MCF 10A (cell line): ENCODE data around the gene SASH1. TPM values are rescaled to one million over a fixed set of nuclear protein-coding genes. Genes with fewer than 3 reads are reported as not detected.

ENCODE experiments used
- BruUV-seq: library from RNA; stranded (reverse); fragments of 400-500 nt; replicated peaks from 2 replicates; lab custom pipeline; 2021; lab: Mats Ljungman, UMichigan
- CTCF ChIA-PET: fragments of 300-600 bp; sonication (Branson Sonifier 250); formaldehyde crosslinking; extraction: SDS; loops from one replicate; lab custom pipeline; 2021; ENCODE audit warnings: antibody characterized with exemption, inconsistent platforms; lab: Yijun Ruan, JAX
- POLR2A ChIA-PET: fragments of 300-600, 350-650 bp; sonication (Branson Sonifier 250); formaldehyde crosslinking; extraction: SDS; loops from one replicate; lab custom pipeline; 2020; ENCODE audit warnings: antibody characterized with exemption, inconsistent platforms; lab: Yijun Ruan, JAX
- DNase-seq: peaks from one replicate; pipeline ENCODE4 v3.0.0-alpha.2; 2018; ENCODE audit not compliant: unreplicated experiment
- H3K27ac Mint-ChIP-seq: one replicate; pipeline ENCODE4 v1.8.0; 2022; ENCODE audit warnings: mild to moderate bottlenecking, low read depth, mixed read lengths; ENCODE audit not compliant: unreplicated experiment
- H3K27me3 Mint-ChIP-seq: one replicate; pipeline ENCODE4 v1.8.0; 2022; ENCODE audit warnings: mixed read lengths; ENCODE audit not compliant: insufficient read depth, unreplicated experiment
- H3K36me3 Mint-ChIP-seq: one replicate; pipeline ENCODE4 v1.8.0; 2022; ENCODE audit warnings: mild to moderate bottlenecking, moderate library complexity, mixed read lengths; ENCODE audit not compliant: insufficient read depth, unreplicated experiment
- H3K4me1 Mint-ChIP-seq: one replicate; pipeline ENCODE4 v1.8.0; 2022; ENCODE audit warnings: mixed read lengths; ENCODE audit not compliant: insufficient read depth, unreplicated experiment
- H3K4me3 Mint-ChIP-seq: one replicate; pipeline ENCODE4 v1.8.0; 2022; ENCODE audit warnings: mild to moderate bottlenecking, moderate library complexity, mixed read lengths; ENCODE audit not compliant: unreplicated experiment
- H3K9me3 Mint-ChIP-seq: one replicate; pipeline ENCODE4 v1.8.0; 2022; ENCODE audit warnings: mixed read lengths; ENCODE audit not compliant: unreplicated experiment
- CTCF ChIP-seq: fragments of 200-600 bp; IDR thresholded peaks from one replicate; pipeline ENCODE4 v1.8.0; 2022; ENCODE audit warnings: antibody characterized with exemption, mild to moderate bottlenecking; ENCODE audit not compliant: unreplicated experiment
- intact Hi-C: fragments of 100-400 bp; cut with micrococcal nuclease; formaldehyde crosslinking; loops from 2 replicates; pipeline ENCODE4 v1.14.1; 2022
- total RNA-seq: library from RNA; stranded (reverse); gene quantifications from 2 replicates; pipeline ENCODE4 v1.2.3, GENCODE V29; 2022

Gene SASH1
- total RNA-seq, 1 experiment from 2014 or later: 18.4 TPM

DNA sequence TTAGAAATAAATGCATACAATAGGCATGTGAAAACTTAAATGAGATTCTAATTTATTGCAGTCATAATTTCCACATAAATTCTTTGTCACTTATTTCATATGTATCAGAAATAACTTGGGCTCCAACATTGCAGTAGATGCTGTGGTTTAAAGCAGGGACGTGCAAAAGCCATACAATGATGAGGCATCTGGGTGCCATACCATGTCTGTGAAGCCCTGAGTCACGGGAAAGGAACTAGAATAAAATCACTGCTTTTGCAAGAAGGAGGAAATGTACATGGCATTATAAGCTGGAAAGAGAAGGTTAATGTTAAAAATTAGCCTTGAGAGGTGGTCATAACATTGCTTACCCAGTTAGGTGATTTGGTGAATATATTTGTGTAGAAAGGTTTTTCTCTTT lies 180.4 kb downstream of the SASH1 start:
- H3K36me3 Mint-ChIP-seq: peaks cover 59% of the 10 kb centered on the region
- TF ChIP-seq CTCF: no peak
- DNase-seq: peak; percentile 28
- peaks cover 13% of the 10 kb centered on the region for H3K4me1 Mint-ChIP-seq
- H3K9me3 Mint-ChIP-seq: no peaks in the 10 kb centered on the region
- no peaks in the 10 kb centered on the region for H3K27me3 Mint-ChIP-seq
- H3K4me3 Mint-ChIP-seq: no peak overlapping the region
- CTCF ChIA-PET: interaction anchor here (1.6 kb wide), 1 partner anchor 11 kb away, joined by 5 read pairs; no protein-coding TSS in a partner anchor
- BruUV-seq: no TSS peak
- intact Hi-C loops: no loop called here
- no peak overlapping the region for H3K27ac Mint-ChIP-seq
- POLR2A ChIA-PET: no interaction called here

DNA sequence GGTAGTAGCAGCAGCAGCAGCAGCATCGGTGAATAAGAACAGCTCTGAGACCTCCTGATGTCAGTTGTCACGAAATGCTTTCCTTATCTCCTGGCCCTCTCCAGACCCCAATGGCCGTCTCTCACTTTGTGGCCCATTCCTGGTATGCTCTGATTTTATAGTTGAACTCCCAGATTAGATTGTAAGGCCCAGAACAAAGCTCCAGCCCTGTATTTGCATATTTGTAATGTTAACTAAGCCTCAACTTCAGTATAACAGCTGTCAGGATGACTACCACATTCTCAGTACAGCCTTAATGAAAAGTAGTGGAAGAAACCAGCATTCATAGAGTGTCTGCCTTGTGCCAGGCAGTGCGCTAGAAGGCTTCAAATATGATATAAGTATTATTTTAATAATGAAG lies 180.9 kb downstream of the SASH1 start:
- no TSS peak for BruUV-seq
- Mint-ChIP-seq H3K27ac (no peak overlapping the region), H3K9me3 (no peaks in the 10 kb centered on the region), H3K36me3 (peaks cover 59% of the 10 kb centered on the region), H3K4me3 (no peak overlapping the region), H3K4me1 (peaks cover 13% of the 10 kb centered on the region), H3K27me3 (no peaks in the 10 kb centered on the region)
- intact Hi-C loops: no loop called here
- ChIA-PET POLR2A (no interaction called here), CTCF (interaction anchor here (0.7 to 1.6 kb wide), 2 partner anchors 10 to 63 kb away, joined by 3 to 5 read pairs; no protein-coding TSS in a partner anchor)
- no peak for TF ChIP-seq CTCF
- DNase-seq: no peak

DNA sequence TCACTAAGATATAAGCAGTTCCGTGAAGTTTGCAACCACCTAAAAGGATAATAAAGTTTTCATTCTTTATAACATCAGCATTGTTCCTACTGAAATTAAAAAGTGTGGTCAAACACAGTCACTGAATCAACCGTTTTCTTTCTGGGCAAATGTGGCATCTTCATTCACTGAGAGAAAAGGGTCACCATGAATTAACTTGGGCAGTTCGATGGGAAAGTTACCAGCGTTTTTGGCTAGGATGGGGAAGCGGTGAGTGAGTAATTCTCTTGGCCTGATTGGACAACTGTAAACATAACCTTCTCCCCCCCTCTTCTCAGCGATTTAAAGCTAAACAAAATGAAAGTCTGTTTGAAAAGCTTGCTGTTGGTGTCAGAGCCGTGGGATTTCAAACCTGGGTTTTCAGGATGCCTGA lies 181.8 kb downstream of the SASH1 start:
- H3K27ac Mint-ChIP-seq: no peak overlapping the region
- peaks cover 13% of the 10 kb centered on the region for H3K4me1 Mint-ChIP-seq
- H3K27me3 Mint-ChIP-seq: no peaks in the 10 kb centered on the region
- intact Hi-C loops: no loop called here
- TF ChIP-seq CTCF: no peak
- BruUV-seq: no TSS peak
- POLR2A ChIA-PET: no interaction called here
- H3K36me3 Mint-ChIP-seq: peaks cover 58% of the 10 kb centered on the region
- no peaks in the 10 kb centered on the region for H3K9me3 Mint-ChIP-seq
- H3K4me3 Mint-ChIP-seq: no peak overlapping the region
- DNase-seq: no peak
- CTCF ChIA-PET: interaction anchor here (0.5 to 1.6 kb wide), 2 partner anchors 9 to 1292 kb away, joined by 3 to 5 read pairs; no protein-coding TSS in a partner anchor

DNA sequence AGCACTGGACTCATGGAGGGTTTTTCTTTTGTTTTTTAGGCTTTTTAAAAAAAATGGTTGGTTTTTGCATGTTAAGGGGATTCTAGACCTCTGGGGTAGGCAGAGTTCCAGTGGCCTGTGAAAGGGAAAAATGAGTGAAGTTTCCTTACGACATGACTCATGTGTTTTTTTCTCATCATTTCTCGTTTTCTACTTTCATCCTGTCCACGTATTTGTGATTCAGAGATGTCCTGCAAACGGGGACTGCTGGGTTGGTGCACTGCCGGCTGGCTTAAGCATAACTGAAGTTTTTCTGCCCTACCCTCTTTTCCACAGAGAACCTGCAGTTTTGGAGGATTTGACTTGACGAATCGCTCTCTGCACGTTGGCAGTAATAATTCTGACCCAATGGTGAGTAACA lies 182.3 kb downstream of the SASH1 start:
- no peaks in the 10 kb centered on the region for H3K27me3 Mint-ChIP-seq
- H3K9me3 Mint-ChIP-seq: no peaks in the 10 kb centered on the region
- no TSS peak for BruUV-seq
- no peak for TF ChIP-seq CTCF
- peak; percentile 21 for DNase-seq
- H3K4me3 Mint-ChIP-seq: no peak overlapping the region
- ChIA-PET CTCF (interaction anchor here (0.5 kb wide), 1 partner anchor 804 kb away, joined by 3 read pairs; no protein-coding TSS in a partner anchor), POLR2A (no interaction called here)
- intact Hi-C loops: no loop called here
- H3K27ac Mint-ChIP-seq: no peak overlapping the region
- peaks cover 13% of the 10 kb centered on the region for H3K4me1 Mint-ChIP-seq
- H3K36me3 Mint-ChIP-seq: peaks cover 53% of the 10 kb centered on the region
